HepG2 (cell line): ENCODE data around the gene P4HB. TPM values are rescaled to one million over a fixed set of nuclear protein-coding genes. Genes with fewer than 3 reads are reported as not detected.

Experiments
- EP300 ChIP-seq, 3 experiments: sonication (generic) in 1 of 3; formaldehyde crosslinking in 1 of 3; IDR thresholded peaks; 2 replicates each; pipeline versions ENCODE4 v1.5.1 to v1.6.1; 2011 to 2020; ENCODE audit warnings: low read depth in 2 of 3, low read length in 2 of 3, borderline replicate concordance in 1 of 3, improper control_type of control experiment in 1 of 3, mild to moderate bottlenecking in 1 of 3, missing genetic modification reagents in 1 of 3, moderate library complexity in 1 of 3
- GATAD2A ChIP-seq: IDR thresholded peaks from 2 replicates; pipeline ENCODE4 v1.6.1; 2016
- HDAC2 ChIP-seq: sonication (generic); formaldehyde crosslinking; IDR thresholded peaks from 2 replicates; pipeline ENCODE4 v1.4.0; 2020; ENCODE audit warnings: missing genetic modification reagents
- HMGXB4 ChIP-seq, 2 experiments: sonication (generic) in 1 of 2; formaldehyde crosslinking in 1 of 2; IDR thresholded peaks; 2 replicates each; pipeline versions ENCODE4 v1.4.0 to v1.6.1; 2018 to 2020; ENCODE audit warnings: missing genetic modification reagents in 2 of 2, borderline replicate concordance in 1 of 2, low read depth in 1 of 2, mild to moderate bottlenecking in 1 of 2, missing biosample characterization in 1 of 2
- KAT8 ChIP-seq: IDR thresholded peaks from 2 replicates; pipeline ENCODE4 v1.6.1; 2016; ENCODE audit warnings: missing genetic modification reagents, missing compliant biosample characterization
- NCOR1 ChIP-seq: fragments of 200-600 bp; sonication (generic); IDR thresholded peaks from 2 replicates; pipeline ENCODE4 v1.7.0; 2017; ENCODE audit warnings: antibody characterized with exemption, low read length, borderline replicate concordance
- PTBP1 ChIP-seq: fragments of 200-400 bp; formaldehyde crosslinking; IDR thresholded peaks from 2 replicates; pipeline ENCODE4 v1.6.1; 2018; ENCODE audit warnings: low read length, low read depth; ENCODE audit not compliant: poor library complexity, severe bottlenecking
- RAD21 ChIP-seq: fragments of 450-650 bp; formaldehyde crosslinking; IDR thresholded peaks from 2 replicates; pipeline ENCODE4 v1.5.0; 2020; ENCODE audit warnings: mild to moderate bottlenecking
- RXRA ChIP-seq: sonication (generic); formaldehyde crosslinking; IDR thresholded peaks from 2 replicates; pipeline ENCODE4 v1.5.1; 2020; ENCODE audit warnings: missing genetic modification reagents
- SOX6 ChIP-seq, 2 experiments: fragments of 450-650 bp in 1 of 2; sonication (generic) in 1 of 2; formaldehyde crosslinking in 1 of 2; IDR thresholded peaks; 2 replicates each; pipeline versions ENCODE4 v1.4.0 to v1.6.1; 2017 to 2020; ENCODE audit warnings: antibody characterized with exemption in 1 of 2, mild to moderate bottlenecking in 1 of 2, missing genetic modification reagents in 1 of 2
- ZNF687 ChIP-seq: sonication (generic); formaldehyde crosslinking; IDR thresholded peaks from 2 replicates; pipeline ENCODE4 v1.5.1; 2020; ENCODE audit warnings: mild to moderate bottlenecking, missing genetic modification reagents, moderate library complexity
- polyA plus RNA-seq, 8 experiments: library from polyadenylated mRNA; depleted of rRNA in 3 of 8; stranded (reverse) in 7 of 8; unstranded in 1 of 8; fragments of >200 nt; fragmentation: Illumina TruSeq in 4 of 8; extraction: Trizol in 4 of 8; gene quantifications; 2 replicates each; pipeline versions ENCODE4 v1.2.1 to v1.2.3, GENCODE V29; 2011 to 2016; ENCODE audit warnings: low read depth in 4 of 8, missing spikeins in 1 of 8, mixed read lengths in 1 of 8; ENCODE audit not compliant: insufficient read depth in 1 of 8
- total RNA-seq, 5 experiments: library from RNA; depleted of rRNA; stranded (reverse); fragments of >200 nt; fragmentation: Illumina TruSeq; extraction: Trizol; gene quantifications; 2 replicates each; pipeline ENCODE4 v1.2.3, GENCODE V29; 2016; ENCODE audit warnings: low read depth in 1 of 5
- TF ChIP-seq, protein P1 (sequence below): IDR thresholded peaks from 2 replicates; pipeline ENCODE4 v1.4.0; 2020; ENCODE audit warnings: mild to moderate bottlenecking, missing genetic modification reagents

Gene P4HB
- total and polyA plus RNA-seq, 2 of the 13 experiments (the other 11 are each of a cell fraction or from before 2014, with no cell fraction given), result 185 to 782 TPM

DNA sequence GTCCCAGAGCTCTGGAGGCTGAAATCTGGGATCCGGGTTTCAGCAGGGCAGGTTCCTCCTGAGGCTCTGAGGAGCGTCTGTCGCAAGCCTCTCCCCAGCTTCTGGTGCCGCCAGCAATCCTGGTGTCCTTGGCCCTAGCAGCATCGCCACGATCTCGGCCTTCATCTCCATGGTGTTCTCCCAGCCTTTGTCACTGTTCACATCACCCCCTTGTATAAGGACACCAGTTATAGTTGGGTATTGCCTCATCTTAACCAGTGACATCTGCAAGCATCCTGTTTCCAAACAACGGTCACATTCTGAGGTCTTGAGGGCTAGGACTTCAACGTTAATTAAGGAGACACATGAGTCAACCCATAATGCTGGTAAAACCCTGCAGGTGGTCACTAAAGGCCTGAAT lies 22.7 kb downstream of the P4HB start (continued):
- peak; percentile 33; the same call in 1 of the 2 replicates for TF ChIP-seq GATAD2A (CRISPR knock-in tag)
- TF ChIP-seq KAT8 (CRISPR knock-in tag), result no peak
- TF ChIP-seq NCOR1, result no peak
- TF ChIP-seq ZNF687 (CRISPR knock-in tag), result 0 out of 2 replicates have a peak, but pooled peaks have one; percentile 11
- TF ChIP-seq HDAC2 (CRISPR knock-in tag), result peak; percentile 56; the same call in 1 of the 2 replicates
- TF ChIP-seq SOX6 (IDR thresholded peaks at IDR 0.05), result no peak
- TF ChIP-seq SOX6 (CRISPR knock-in tag; IDR thresholded peaks at IDR 0.05), result peak; percentile 35; the same call in 1 of the 2 replicates
- peak; percentile 36; the same call in 1 of the 2 replicates for TF ChIP-seq RXRA (CRISPR knock-in tag)
- no peak for TF ChIP-seq HMGXB4 (CRISPR knock-in tag; IDR thresholded peaks at IDR 0.05; ENCODE audit: borderline replicate concordance in 1 of 2, low read depth in 1 of 2)
- TF ChIP-seq, protein P1, sequence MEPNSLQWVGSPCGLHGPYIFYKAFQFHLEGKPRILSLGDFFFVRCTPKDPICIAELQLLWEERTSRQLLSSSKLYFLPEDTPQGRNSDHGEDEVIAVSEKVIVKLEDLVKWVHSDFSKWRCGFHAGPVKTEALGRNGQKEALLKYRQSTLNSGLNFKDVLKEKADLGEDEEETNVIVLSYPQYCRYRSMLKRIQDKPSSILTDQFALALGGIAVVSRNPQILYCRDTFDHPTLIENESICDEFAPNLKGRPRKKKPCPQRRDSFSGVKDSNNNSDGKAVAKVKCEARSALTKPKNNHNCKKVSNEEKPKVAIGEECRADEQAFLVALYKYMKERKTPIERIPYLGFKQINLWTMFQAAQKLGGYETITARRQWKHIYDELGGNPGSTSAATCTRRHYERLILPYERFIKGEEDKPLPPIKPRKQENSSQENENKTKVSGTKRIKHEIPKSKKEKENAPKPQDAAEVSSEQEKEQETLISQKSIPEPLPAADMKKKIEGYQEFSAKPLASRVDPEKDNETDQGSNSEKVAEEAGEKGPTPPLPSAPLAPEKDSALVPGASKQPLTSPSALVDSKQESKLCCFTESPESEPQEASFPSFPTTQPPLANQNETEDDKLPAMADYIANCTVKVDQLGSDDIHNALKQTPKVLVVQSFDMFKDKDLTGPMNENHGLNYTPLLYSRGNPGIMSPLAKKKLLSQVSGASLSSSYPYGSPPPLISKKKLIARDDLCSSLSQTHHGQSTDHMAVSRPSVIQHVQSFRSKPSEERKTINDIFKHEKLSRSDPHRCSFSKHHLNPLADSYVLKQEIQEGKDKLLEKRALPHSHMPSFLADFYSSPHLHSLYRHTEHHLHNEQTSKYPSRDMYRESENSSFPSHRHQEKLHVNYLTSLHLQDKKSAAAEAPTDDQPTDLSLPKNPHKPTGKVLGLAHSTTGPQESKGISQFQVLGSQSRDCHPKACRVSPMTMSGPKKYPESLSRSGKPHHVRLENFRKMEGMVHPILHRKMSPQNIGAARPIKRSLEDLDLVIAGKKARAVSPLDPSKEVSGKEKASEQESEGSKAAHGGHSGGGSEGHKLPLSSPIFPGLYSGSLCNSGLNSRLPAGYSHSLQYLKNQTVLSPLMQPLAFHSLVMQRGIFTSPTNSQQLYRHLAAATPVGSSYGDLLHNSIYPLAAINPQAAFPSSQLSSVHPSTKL (CRISPR knock-in tag), result 0 out of 2 replicates have a peak, but pooled peaks have one; percentile 22
- TF ChIP-seq PTBP1, result no peak
- no peak for TF ChIP-seq RAD21 (CRISPR knock-in tag)
- TF ChIP-seq EP300 (IDR thresholded peaks at IDR 0.05; ENCODE audit: low read depth in 2 of 2, low read length in 2 of 2), result peak in 1 of 2 experiments; percentile 23; a peak in 1 of 4 replicates
- TF ChIP-seq EP300 (CRISPR knock-in tag; IDR thresholded peaks at IDR 0.05; ENCODE audit: borderline replicate concordance), result no peak
